ENCODE measurements around the gene SPSB4. TPM values are rescaled to one million over a fixed set of nuclear protein-coding genes. Genes with fewer than 3 reads are reported as not detected.

SPSB4 gene
- total RNA-seq, 2 donors from 2014 or later: not detected

DNA sequence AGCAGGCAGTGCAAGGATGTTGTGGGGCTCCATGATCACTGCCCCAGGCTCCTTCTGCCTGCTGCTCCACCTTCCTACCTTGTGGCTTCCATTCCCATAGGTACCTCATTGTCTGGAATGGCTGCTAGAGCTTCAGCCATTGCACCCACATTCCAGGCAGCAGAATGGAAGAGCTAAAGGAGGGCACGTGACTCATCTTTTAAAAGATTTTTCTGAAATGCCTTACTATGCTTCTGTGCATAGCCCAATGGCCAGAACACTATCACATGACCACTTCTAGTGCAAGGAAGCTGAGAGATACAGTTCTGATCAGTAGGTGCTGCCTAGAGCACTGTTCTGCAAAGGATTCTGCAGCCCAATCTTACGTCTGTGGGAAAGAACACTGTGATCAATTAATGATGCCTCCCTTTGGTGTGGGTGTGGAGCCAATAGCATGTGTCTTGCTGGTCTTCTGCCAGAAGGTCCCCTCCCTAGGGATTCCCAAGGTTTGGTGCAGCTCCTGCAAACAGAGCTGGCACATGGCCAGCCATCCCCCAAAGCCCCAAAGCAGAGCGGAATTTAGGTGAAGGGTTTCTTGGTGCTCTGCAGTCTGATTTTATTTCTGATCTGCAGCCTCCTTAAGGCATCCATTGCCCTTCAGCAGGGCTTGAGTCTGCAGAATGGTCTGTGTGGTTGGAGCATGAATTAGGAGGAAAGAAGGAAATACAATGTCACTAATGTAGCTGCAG lies 34.4 kb downstream of the SPSB4 start:
- no peak for ATAC-seq (replicated peaks in 1 of 2)
- Mint-ChIP-seq H3K27me3 (ENCODE audit: low read depth) (no peaks in the 10 kb centered on the region), H3K4me3 (no peak overlapping the region), H3K4me1 (ENCODE audit: low read depth) (no peaks in the 10 kb centered on the region), H3K36me3 (ENCODE audit: insufficient read depth in 2 of 2) (no peaks in the 10 kb centered on the region), H3K9me3 (no peaks in the 10 kb centered on the region), H3K27ac (no peak overlapping the region)
- no peak for DNase-seq

DNA sequence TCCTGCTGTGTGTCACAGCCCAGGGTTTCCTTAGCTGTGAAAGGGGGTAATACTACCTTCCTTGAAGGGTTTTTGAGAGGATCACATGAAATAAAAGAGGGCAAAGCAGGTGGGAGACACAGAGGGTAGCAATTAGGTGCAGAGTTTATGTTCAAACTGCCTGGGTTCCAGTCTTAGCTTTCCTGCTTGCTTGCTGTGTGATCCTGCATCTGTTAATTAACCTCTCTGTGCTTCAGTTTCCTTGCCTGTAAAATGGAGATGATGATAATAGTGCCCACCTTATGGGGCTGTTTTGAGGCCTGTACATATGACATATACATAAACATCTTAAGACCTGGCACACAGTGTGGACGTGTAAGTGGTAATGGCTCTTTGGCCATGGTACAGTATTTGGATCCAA lies 35.0 kb downstream of the SPSB4 start:
- H3K4me3 Mint-ChIP-seq: no peak overlapping the region
- H3K27me3 Mint-ChIP-seq (ENCODE audit: low read depth): no peaks in the 10 kb centered on the region
- DNase-seq: no peak
- no peaks in the 10 kb centered on the region for H3K36me3 Mint-ChIP-seq (ENCODE audit: insufficient read depth in 2 of 2)
- no peaks in the 10 kb centered on the region for H3K9me3 Mint-ChIP-seq
- H3K27ac Mint-ChIP-seq: no peak overlapping the region
- no peak for ATAC-seq (replicated peaks in 1 of 2)
- no peaks in the 10 kb centered on the region for H3K4me1 Mint-ChIP-seq (ENCODE audit: low read depth)

DNA sequence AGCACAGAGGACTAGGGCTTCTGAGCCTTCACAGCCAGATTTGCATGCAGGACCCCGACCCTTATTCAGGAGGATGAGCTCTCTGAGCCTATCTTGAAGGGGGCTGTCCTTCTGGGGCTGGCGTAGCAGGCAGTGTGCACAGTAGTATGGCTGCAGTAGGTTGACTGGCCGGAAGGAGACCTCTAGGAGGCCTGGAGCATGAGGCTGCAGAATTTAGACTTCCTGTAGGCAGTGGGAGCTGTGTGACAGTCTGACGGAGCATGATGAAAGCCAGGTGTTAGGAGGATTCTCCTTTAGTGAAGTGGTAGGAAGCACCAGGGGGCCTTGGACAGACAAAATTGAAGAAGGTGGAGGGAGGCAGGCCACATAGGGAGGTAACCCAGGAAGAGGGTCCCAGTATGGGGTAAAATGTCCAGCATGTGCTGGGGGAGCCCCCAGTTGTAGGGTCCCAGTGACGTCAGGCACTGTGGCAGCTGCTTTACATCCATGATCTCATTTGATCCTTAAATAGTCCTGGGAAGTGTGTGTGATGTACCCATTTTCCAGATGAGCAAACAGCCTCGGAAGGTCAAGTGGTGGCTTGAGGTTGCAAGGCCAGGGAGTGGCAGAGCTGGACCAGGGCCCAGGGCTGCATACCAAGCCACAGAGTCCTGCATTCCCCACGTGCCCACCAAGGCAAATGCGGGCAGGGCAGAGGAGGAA lies 36.1 kb downstream of the SPSB4 start:
- H3K27ac Mint-ChIP-seq: no peak overlapping the region
- H3K4me1 Mint-ChIP-seq (ENCODE audit: low read depth): no peaks in the 10 kb centered on the region
- H3K9me3 Mint-ChIP-seq: no peaks in the 10 kb centered on the region
- H3K27me3 Mint-ChIP-seq (ENCODE audit: low read depth): no peaks in the 10 kb centered on the region
- ATAC-seq (replicated peaks in 1 of 2) (no peak), DNase-seq (no peak)
- no peaks in the 10 kb centered on the region for H3K36me3 Mint-ChIP-seq (ENCODE audit: insufficient read depth in 2 of 2)
- no peak overlapping the region for H3K4me3 Mint-ChIP-seq

DNA sequence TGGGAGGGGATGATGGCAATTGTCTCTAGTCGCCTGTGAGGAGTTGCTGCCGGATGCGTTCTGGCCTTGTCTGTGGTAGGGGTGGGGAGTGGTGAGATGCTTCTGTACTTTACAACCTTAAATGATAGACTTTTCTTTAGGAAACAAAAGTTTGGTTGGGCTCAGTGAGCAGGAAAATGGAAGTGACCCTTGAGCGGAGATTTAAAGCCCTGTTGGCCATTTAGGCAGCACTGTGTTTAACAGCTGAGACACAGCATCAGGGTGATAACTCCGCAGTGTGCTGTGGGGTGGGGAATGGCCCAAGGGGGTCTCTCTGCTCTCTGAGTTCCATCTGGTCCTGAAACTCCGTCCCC lies 36.6 kb downstream of the SPSB4 start:
- H3K4me1 Mint-ChIP-seq (ENCODE audit: low read depth): no peaks in the 10 kb centered on the region
- no peaks in the 10 kb centered on the region for H3K9me3 Mint-ChIP-seq
- DNase-seq (no peak), ATAC-seq (replicated peaks in 1 of 2) (no peak)
- no peak overlapping the region for H3K4me3 Mint-ChIP-seq
- no peaks in the 10 kb centered on the region for H3K36me3 Mint-ChIP-seq (ENCODE audit: insufficient read depth in 2 of 2)
- H3K27me3 Mint-ChIP-seq (ENCODE audit: low read depth): no peaks in the 10 kb centered on the region
- H3K27ac Mint-ChIP-seq: no peak overlapping the region

DNA sequence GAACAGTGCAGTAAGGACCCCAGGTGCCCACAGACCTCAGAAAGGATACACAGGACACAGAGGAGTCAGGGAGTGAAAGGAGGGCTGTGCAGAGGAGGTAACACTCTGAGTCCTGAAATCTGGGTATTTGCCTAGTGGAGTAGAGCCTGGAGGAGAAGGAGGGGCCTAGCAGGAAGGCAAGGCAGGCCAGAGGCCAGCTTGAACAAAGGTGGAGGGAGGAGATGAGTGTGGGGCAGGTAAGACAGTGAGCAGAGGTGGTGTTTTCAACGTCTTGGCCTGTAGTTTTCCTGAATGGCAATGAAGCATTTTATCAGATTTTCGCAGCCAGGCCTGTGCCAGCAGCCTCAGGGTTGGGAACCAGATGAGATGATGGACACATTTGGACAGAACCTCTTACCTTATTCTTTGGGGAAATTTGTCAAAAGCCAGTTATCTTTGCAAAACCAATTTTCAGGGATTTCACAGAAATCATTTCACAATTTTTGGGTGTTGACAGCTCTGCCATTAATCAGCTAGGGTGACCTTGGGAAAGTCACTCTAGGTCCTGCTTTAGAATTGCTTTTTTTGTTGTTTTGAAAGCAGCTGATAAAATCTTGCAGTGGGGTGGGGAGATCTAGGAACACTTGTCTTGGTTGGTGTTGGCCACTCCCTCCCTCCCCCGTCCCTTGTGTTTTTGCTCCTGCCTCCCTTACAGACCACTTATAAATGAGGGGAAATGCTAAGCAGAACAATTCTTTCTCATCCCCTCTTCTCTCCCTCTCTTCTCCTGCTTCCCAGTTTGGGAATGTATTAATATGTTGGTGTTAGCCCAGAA lies 38.4 kb downstream of the SPSB4 start:
- ATAC-seq (replicated peaks in 1 of 2) (no peak), DNase-seq (no peak)
- no peaks in the 10 kb centered on the region for H3K4me1 Mint-ChIP-seq (ENCODE audit: low read depth)
- H3K36me3 Mint-ChIP-seq (ENCODE audit: insufficient read depth in 2 of 2): no peaks in the 10 kb centered on the region
- no peaks in the 10 kb centered on the region for H3K27me3 Mint-ChIP-seq (ENCODE audit: low read depth)
- no peak overlapping the region for H3K27ac Mint-ChIP-seq
- no peaks in the 10 kb centered on the region for H3K9me3 Mint-ChIP-seq
- H3K4me3 Mint-ChIP-seq: no peak overlapping the region

DNA sequence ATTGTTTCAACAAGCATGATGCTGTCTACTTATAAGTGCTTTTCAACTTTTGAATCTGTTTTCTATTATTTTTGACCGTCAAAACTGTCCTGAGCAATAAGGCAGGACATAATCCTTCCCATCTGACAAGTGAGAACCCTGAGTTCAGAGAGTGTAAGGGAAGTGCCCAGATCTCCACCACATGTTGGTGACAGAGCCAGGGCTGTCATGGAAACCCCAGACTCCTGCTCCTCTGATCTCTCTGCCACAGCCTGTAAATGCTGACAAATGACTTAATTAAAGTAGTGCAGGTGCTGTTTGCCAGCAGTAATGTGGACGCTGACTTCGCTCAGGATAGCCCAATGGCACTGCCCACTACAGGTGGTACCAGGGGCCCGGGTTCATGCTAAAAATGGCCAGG lies 40.3 kb downstream of the SPSB4 start:
- H3K27me3 Mint-ChIP-seq (ENCODE audit: low read depth): no peaks in the 10 kb centered on the region
- DNase-seq (no peak), ATAC-seq (replicated peaks in 1 of 2) (no peak)
- no peaks in the 10 kb centered on the region for H3K9me3 Mint-ChIP-seq
- H3K4me3 Mint-ChIP-seq: no peak overlapping the region
- H3K27ac Mint-ChIP-seq: no peak overlapping the region
- H3K36me3 Mint-ChIP-seq (ENCODE audit: insufficient read depth in 2 of 2): no peaks in the 10 kb centered on the region
- H3K4me1 Mint-ChIP-seq (ENCODE audit: low read depth): no peaks in the 10 kb centered on the region

DNA sequence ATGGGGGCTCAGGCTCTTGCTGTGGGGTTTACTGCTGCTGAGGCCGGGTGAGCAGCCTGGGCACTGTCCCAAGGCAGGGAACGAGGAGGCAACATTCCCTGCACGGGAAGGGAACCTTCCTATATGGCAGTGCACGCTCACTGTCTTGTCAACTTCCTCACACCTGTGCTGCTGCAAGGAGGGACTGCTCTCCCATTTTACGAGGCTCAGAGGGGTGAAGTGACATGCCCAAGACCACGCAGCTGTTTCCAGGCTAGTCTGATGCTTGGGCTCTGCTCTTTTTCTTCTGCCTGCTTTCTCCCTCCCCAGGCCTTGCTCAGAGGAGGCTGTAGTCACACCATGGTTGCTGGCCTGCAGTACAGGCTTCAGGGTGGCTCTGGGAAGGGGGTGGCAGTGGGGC lies 41.5 kb downstream of the SPSB4 start:
- no peaks in the 10 kb centered on the region for H3K4me1 Mint-ChIP-seq (ENCODE audit: low read depth)
- H3K27ac Mint-ChIP-seq: no peak overlapping the region
- H3K27me3 Mint-ChIP-seq (ENCODE audit: low read depth): no peaks in the 10 kb centered on the region
- no peak for DNase-seq
- no peaks in the 10 kb centered on the region for H3K36me3 Mint-ChIP-seq (ENCODE audit: insufficient read depth in 2 of 2)
- H3K9me3 Mint-ChIP-seq: no peaks in the 10 kb centered on the region
- H3K4me3 Mint-ChIP-seq: no peak overlapping the region
- ATAC-seq (replicated peaks in 1 of 2): no peak

DNA sequence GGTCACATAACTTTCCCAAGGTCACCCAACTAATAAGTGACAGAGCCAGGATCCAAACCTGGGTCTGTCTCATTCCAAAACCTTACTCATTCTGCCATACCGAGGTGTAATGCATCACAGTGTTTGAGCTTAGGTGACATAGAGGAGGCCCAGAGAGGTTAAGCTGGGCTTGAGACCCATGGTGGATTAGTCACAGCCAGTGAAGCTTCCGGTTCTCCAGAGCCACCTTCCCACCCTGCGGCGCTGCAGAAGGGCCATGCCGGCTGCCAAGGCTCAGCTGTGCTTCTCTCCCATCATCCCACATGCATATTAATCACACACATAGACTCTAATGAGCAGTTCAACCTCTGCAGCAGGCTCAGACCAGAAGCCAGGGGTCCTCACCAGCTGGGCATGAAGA lies 42.2 kb downstream of the SPSB4 start:
- Mint-ChIP-seq H3K4me3 (no peak overlapping the region), H3K4me1 (ENCODE audit: low read depth) (no peaks in the 10 kb centered on the region), H3K9me3 (no peaks in the 10 kb centered on the region), H3K27me3 (ENCODE audit: low read depth) (no peaks in the 10 kb centered on the region), H3K36me3 (ENCODE audit: insufficient read depth in 2 of 2) (no peaks in the 10 kb centered on the region), H3K27ac (no peak overlapping the region)
- no peak for DNase-seq
- ATAC-seq (replicated peaks in 1 of 2): no peak

DNA sequence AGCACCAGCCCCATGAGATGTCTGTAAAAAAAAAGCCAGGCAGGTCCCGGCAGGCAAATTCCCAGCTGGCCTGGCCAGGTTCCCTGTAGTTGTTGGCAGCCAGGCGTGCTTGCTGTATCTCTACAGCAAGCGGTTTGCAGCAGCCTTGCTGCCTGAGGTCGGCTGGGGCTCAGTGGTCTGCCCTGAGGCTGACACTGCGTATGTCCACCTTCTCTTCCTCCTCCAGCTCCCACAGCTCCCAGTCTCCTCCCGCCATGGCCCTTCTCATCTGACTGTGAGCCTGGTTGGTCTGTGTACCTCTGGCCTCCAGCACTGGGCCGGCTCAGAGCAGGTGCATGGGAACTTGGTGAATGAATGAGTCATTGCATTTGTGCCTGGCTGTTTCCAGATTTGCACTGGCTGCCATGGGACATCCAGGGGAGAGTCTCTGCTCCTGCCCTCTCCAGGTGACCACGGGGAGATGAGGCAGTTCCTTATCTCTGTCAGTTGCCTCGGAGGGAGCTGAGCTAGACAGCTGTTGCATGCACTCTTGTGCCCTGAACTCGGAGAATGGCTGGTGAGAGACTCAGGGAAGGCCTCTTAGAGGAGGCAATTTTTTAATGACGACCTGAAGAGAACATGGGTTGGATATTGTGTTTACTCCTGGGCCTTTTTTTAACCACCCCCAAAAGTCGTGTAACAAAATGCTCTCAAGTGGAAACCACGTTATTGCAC lies 43.0 kb downstream of the SPSB4 start:
- DNase-seq: no peak
- Mint-ChIP-seq H3K4me3 (no peak overlapping the region), H3K36me3 (ENCODE audit: insufficient read depth in 2 of 2) (no peaks in the 10 kb centered on the region), H3K4me1 (ENCODE audit: low read depth) (no peaks in the 10 kb centered on the region), H3K9me3 (no peaks in the 10 kb centered on the region), H3K27ac (no peak overlapping the region), H3K27me3 (ENCODE audit: low read depth) (no peaks in the 10 kb centered on the region)
- ATAC-seq (replicated peaks in 1 of 2): no peak

DNA sequence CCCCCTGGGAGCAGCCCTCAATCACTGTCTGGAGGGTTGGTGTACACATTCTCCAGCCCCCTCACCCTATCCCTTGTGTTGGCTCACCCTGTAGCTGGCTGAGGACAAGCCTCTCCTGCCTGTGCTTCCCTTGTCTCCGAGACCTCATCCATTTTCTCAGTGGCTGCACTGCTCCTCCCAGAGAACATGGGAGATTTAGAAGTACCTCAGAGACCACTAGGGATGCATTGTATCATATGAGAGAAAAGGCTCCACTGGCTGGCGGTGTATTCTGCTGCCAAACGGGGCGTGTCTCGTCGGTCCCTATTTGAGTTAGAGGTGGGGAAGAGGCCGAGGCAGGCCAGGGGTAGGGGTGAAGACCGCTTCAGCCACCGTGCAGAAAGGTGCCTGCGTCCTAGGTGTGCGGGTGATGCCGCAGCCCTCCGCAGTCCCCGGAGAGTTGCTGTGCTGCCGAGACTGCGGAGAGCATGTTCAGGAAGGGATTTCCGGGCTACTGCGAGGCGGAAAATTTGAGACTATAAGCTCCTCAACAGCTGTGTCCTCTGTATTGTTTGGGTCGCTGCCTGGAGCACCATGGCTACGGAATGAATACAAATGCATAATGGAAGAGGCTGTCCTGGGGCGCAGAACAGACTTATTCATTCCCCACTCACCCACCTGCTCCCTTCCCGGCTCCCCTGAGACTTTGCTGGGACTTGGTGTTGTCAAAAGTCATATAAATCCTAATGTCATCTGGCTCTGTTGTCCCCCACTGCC lies 43.8 kb downstream of the SPSB4 start:
- H3K9me3 Mint-ChIP-seq: no peaks in the 10 kb centered on the region
- H3K4me3 Mint-ChIP-seq: no peak overlapping the region
- no peak overlapping the region for H3K27ac Mint-ChIP-seq
- ATAC-seq (replicated peaks in 1 of 2) (no peak), DNase-seq (no peak)
- H3K4me1 Mint-ChIP-seq (ENCODE audit: low read depth): no peaks in the 10 kb centered on the region
- H3K27me3 Mint-ChIP-seq (ENCODE audit: low read depth): peaks cover 3% of the 10 kb centered on the region
- no peaks in the 10 kb centered on the region for H3K36me3 Mint-ChIP-seq (ENCODE audit: insufficient read depth in 2 of 2)

DNA sequence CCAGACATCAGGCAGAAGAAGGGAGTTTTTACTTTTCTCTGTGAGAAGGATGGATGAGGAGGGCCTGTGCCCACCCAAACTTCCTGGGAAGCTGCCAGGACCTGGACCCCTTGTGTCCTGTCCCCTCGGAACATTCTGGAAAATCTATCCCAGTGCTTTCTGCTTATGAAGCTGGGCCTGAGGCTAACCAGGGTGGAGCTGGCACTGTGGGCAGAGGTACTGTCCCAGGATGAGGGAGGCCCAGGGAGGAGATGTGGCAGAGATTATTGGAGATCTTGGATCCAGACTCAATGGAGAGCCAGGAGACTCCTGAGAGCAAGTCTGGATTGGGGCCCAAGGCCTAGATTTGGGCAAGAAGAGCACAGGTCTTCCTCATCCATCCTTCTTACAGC lies 44.4 kb downstream of the SPSB4 start:
- Mint-ChIP-seq H3K4me3 (no peak overlapping the region), H3K36me3 (ENCODE audit: insufficient read depth in 2 of 2) (no peaks in the 10 kb centered on the region), H3K27ac (no peak overlapping the region), H3K4me1 (ENCODE audit: low read depth) (no peaks in the 10 kb centered on the region), H3K27me3 (ENCODE audit: low read depth) (peaks cover 7% of the 10 kb centered on the region), H3K9me3 (no peaks in the 10 kb centered on the region)
- ATAC-seq (replicated peaks in 1 of 2) (no peak), DNase-seq (no peak)

DNA sequence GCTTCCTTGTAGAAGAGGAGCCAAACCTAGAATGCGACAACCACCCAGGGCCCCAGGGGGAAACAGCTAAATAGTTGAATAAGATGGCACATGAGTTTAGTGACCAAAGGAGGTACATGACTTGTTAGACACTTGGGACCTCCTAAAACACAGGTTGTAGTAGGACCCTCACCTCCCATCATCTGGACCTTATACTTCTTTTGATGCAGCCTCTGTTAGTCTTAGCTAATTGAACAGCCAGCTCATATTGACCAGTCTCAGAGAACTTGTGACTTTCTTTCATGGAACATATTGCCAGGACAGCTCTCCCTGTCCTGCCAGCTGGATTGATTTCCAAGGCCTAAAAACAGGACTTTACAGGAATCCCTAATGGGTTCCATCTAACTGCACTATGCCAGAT lies 45.0 kb downstream of the SPSB4 start:
- Mint-ChIP-seq H3K27me3 (ENCODE audit: low read depth) (peaks cover 7% of the 10 kb centered on the region), H3K36me3 (ENCODE audit: insufficient read depth in 2 of 2) (no peaks in the 10 kb centered on the region), H3K27ac (no peak overlapping the region), H3K4me3 (no peak overlapping the region), H3K9me3 (no peaks in the 10 kb centered on the region), H3K4me1 (ENCODE audit: low read depth) (no peaks in the 10 kb centered on the region)
- ATAC-seq (replicated peaks in 1 of 2) (no peak), DNase-seq (no peak)

Measured in activated T-cell treated with anti-CD3 and anti-CD28 coated beads, Interleukin-2, amount 50 U/mL, for 72 hours (primary cell).